HL-60 (cell line): ENCODE data around the gene TMEM91.
A peak's percentile ranks its signal among the peaks of the same experiment; 100 is the strongest.

Experiments used
- DNase-seq, 2 experiments: peaks; one replicate each; pipeline ENCODE4 v3.0.0-alpha.2; 2010 to 2020; ENCODE audit warnings: low read depth in 1 of 2, low spot score in 1 of 2
- H3K27ac ChIP-seq: fragments of 250-450 bp; sonication (Bioruptor Pico); replicated peaks from 2 replicates; pipeline ENCODE4 v1.5.1; 2020; ENCODE audit warnings: mild to moderate bottlenecking, moderate library complexity
- H3K27me3 ChIP-seq: fragments of 250-450 bp; sonication (Bioruptor Pico); 2 replicates; pipeline ENCODE4 v1.5.1; 2021; ENCODE audit warnings: mild to moderate bottlenecking, moderate library complexity; ENCODE audit not compliant: insufficient read depth, poor library complexity, severe bottlenecking
- H3K4me3 ChIP-seq: replicated peaks from 2 replicates; pipeline ENCODE4 v1.5.1; 2011; ENCODE audit warnings: mild to moderate bottlenecking, control low read depth, low read length; ENCODE audit not compliant: insufficient read depth
- GABPA ChIP-seq: IDR thresholded peaks from 2 replicates; pipeline ENCODE4 v1.6.1; 2012; ENCODE audit warnings: low read depth
- POLR2AphosphoS5 ChIP-seq: IDR thresholded peaks from 2 replicates; pipeline ENCODE4 v1.6.1; 2012; ENCODE audit warnings: low read depth
- SPI1 ChIP-seq: IDR thresholded peaks from 2 replicates; pipeline ENCODE4 v1.6.1; 2012; ENCODE audit warnings: low read depth, mild to moderate bottlenecking, borderline replicate concordance
- TF ChIP-seq, protein P1 (sequence below): IDR thresholded peaks from one replicate; pipeline ENCODE4 v1.5.1; 2011; ENCODE audit warnings: low read length, control low read depth, inconsistent platforms; ENCODE audit not compliant: insufficient read depth
- TF ChIP-seq, protein P2 (sequence below): IDR thresholded peaks from 2 replicates; pipeline ENCODE4 v1.6.1; 2012; ENCODE audit warnings: low read depth; ENCODE audit not compliant: insufficient replicate concordance

The TMEM91 gene

DNA sequence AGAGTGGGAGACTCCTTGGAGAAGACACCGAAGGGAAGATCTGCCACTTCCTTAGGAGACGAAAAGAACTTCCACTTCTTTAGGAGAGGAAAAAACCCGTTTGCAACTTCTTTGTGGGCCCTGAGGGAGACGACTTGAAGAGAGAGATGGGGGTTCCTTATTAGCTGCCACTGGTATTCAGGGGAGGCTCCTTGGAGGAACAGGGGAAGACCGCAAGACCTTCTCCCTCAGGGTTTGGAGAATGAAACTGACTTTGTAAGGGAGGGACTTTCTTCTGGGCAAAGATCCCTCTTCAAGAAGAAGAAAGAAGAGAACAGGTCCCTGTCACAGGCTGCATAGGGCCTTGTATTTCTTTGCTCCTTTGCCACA, 21.7 kb downstream of the TMEM91 start:
- no peak for DNase-seq
- Histone ChIP-seq H3K27ac (peak overlapping the region; percentile 98), H3K4me3 (peak overlapping the region; percentile 79), H3K27me3 (no peaks in the 10 kb centered on the region)
- TF ChIP-seq SPI1 (no peak), GABPA (no peak), POLR2AphosphoS5 (no peak)
- TF ChIP-seq, protein P1, sequence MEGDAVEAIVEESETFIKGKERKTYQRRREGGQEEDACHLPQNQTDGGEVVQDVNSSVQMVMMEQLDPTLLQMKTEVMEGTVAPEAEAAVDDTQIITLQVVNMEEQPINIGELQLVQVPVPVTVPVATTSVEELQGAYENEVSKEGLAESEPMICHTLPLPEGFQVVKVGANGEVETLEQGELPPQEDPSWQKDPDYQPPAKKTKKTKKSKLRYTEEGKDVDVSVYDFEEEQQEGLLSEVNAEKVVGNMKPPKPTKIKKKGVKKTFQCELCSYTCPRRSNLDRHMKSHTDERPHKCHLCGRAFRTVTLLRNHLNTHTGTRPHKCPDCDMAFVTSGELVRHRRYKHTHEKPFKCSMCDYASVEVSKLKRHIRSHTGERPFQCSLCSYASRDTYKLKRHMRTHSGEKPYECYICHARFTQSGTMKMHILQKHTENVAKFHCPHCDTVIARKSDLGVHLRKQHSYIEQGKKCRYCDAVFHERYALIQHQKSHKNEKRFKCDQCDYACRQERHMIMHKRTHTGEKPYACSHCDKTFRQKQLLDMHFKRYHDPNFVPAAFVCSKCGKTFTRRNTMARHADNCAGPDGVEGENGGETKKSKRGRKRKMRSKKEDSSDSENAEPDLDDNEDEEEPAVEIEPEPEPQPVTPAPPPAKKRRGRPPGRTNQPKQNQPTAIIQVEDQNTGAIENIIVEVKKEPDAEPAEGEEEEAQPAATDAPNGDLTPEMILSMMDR = no peak
- TF ChIP-seq, protein P2, sequence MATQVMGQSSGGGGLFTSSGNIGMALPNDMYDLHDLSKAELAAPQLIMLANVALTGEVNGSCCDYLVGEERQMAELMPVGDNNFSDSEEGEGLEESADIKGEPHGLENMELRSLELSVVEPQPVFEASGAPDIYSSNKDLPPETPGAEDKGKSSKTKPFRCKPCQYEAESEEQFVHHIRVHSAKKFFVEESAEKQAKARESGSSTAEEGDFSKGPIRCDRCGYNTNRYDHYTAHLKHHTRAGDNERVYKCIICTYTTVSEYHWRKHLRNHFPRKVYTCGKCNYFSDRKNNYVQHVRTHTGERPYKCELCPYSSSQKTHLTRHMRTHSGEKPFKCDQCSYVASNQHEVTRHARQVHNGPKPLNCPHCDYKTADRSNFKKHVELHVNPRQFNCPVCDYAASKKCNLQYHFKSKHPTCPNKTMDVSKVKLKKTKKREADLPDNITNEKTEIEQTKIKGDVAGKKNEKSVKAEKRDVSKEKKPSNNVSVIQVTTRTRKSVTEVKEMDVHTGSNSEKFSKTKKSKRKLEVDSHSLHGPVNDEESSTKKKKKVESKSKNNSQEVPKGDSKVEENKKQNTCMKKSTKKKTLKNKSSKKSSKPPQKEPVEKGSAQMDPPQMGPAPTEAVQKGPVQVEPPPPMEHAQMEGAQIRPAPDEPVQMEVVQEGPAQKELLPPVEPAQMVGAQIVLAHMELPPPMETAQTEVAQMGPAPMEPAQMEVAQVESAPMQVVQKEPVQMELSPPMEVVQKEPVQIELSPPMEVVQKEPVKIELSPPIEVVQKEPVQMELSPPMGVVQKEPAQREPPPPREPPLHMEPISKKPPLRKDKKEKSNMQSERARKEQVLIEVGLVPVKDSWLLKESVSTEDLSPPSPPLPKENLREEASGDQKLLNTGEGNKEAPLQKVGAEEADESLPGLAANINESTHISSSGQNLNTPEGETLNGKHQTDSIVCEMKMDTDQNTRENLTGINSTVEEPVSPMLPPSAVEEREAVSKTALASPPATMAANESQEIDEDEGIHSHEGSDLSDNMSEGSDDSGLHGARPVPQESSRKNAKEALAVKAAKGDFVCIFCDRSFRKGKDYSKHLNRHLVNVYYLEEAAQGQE = no peak

DNA sequence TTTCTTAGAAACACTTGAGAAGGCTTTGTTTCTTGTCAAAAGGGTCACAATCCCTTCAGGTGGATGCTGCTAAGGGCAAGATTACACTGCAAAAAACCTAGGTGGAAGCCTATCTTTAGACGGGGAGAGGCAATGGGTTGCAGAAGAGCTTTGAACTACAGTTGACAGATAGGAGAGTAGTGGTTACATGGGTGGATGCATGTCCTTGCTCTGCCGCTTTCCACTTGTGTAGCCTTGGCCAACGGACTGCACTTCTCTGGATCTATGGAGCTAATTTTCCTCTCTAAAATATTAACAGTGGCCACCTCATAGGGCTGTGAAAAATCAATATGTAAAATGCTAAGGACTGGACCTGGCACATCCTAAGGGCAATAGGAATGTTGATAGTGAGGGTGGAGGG, 22.3 kb downstream of the TMEM91 start:
- no peaks in the 10 kb centered on the region for H3K27me3 ChIP-seq
- H3K27ac ChIP-seq = peak overlapping the region; percentile 98
- TF ChIP-seq GABPA (no peak), POLR2AphosphoS5 (no peak), SPI1 (no peak)
- TF ChIP-seq, protein P2 = no peak
- TF ChIP-seq, protein P1 = no peak
- peak overlapping the region; percentile 79 for H3K4me3 ChIP-seq
- no peak for DNase-seq

DNA sequence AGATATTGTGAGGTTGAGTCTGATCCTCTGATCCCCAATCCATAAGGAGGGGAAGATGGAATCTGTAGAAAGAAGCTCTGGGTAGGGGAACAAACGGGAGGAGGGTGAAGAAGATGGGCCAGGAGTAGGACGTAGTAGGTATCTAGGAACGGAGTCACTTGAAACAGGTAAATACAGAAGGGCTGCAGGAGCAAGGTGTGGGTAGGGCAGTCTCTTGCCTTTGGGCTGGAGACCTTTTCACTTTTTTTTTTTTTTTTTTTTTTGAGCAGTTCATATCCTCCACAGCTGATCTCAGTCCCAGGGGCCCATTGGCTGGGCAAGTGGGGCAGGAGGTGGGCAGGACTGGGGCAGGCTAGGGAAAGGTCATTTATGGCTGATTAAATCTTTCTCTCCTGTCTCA, 22.8 kb downstream of the TMEM91 start:
- DNase-seq = no peak
- TF ChIP-seq POLR2AphosphoS5 = no peak
- TF ChIP-seq GABPA = no peak
- no peak for TF ChIP-seq SPI1
- TF ChIP-seq, protein P2 = no peak
- TF ChIP-seq, protein P1 = no peak
- Histone ChIP-seq H3K27me3 (no peaks in the 10 kb centered on the region), H3K4me3 (peak overlapping the region; percentile 79), H3K27ac (no peak overlapping the region; the same call in 1 of the 2 replicates)
